Upper lobe of left lung (tissue), 4 donors: Measurements from ENCODE around the gene MAD1L1.
"Not testable (repeated sequence)": the region's sequence is repeated elsewhere in the genome, so short reads cannot be mapped to it uniquely, and the experiment has no call there.

ENCODE experiments used
- CTCF ChIP-seq, 6 experiments: fragments of 450-650 bp in 4 of 6; fragments of 200-600 bp in 2 of 6; sonication (generic) in 2 of 6; IDR thresholded peaks; one replicate each; pipeline ENCODE4 v1.5.1; 2016 to 2019; ENCODE audit warnings: antibody characterized with exemption in 6 of 6
- POLR2A ChIP-seq, 4 donors: fragments of 450-650 bp; IDR thresholded peaks; one replicate each; pipeline ENCODE4 v1.5.1; 2016 to 2017; ENCODE audit warnings: antibody characterized with exemption in 4 of 4, mild to moderate bottlenecking in 2 of 4
- POLR2AphosphoS5 ChIP-seq, 2 donors: sonication (generic); formaldehyde crosslinking; IDR thresholded peaks; one replicate each; pipeline ENCODE4 v1.5.1; 2017; ENCODE audit warnings: antibody characterized with exemption in 2 of 2

GRCh38 chr7:2036201-2036600 is 196.5 kb downstream of the MAD1L1 start:
- TF ChIP-seq CTCF, POLR2AphosphoS5, POLR2A (IDR thresholded peaks at IDR 0.05): not testable (repeated sequence)
